Activated CD4-positive, alpha-beta T cell treated with anti-CD3 and anti-CD28 coated beads for 1 hour (primary cell): ENCODE measurements around the gene SLK.

Experiments used
- DNase-seq: peaks from one replicate; pipeline ENCODE4 v3.0.0-alpha.2; 2020

SLK gene

DNA sequence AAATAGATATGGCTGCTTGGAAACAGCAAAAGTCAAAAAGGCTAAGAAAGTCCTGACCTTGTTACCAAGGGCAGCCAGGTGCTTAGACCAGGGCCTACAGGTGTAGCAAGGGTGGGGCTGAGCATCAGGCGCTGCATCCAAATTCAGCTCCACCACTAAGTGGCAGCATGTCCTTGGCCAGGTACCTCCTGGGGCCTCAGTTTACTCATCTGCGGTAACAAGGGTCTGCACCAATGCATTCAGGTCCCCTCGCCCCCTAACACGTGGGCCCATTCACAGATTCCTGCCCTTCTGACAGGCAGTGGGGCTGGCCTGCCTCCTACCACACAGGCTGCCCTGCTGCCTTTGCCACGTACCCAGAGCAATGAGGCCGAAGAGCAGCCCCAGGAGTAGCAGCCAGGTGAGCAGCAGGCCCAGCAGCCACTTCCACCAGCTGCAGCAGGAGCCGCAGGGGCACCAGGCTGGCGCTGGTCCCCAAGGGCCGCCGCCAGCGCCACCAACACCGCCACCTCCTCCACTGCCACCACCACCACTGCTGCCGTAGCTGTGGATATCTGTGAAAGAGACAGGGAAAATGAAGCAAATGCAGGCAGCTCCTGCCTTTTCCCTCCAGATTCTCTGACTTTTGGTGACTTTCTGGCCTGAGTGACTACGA is 89.8 kb downstream of the SLK start:
- DNase-seq = no peak

GRCh38 chr10:104057717-104058116 is 90.8 kb downstream of the SLK start:
- no peak for DNase-seq

DNA sequence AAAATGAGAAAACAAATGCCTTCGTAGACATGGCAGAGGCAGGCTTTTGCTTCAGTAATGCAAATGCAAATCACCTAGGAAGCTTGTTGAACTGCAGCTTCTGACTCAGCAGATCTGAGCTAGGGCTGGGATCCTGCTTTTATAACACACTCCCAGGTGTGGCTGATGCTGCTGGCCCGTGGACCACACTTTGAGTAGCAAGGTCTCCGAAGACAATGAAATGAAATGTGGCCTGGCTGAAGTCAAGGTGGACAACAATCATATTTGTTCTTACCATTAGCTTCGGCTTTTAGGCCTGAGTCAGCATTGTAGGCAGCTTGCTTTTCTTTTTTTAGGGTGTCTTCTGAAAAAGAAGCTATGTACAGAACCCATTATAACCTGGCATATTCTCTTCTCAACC is 92.4 kb downstream of the SLK start:
- DNase-seq = no peak

DNA sequence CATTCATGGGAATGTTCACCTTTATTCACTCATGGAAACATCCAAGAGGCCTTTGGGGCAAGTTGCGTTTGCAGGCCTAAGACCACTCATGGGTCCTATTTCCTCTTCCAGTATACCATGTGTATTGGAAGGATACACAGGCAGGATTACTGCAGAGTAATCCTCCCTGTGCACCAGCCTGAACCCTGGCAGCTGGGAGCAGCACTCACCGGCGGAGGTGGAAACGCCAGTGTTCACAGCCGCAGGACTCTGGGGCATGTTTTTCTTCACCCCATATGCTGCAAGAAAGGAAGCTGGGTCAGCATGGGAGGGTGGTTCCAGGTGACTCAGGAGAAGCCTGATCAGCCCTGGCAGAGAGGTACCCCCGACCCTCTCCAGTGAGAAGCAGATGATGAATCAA is 94.3 kb downstream of the SLK start:
- no peak for DNase-seq

GRCh38 chr10:104065748-104066147 is 98.8 kb downstream of the SLK start:
- no peak for DNase-seq

DNA sequence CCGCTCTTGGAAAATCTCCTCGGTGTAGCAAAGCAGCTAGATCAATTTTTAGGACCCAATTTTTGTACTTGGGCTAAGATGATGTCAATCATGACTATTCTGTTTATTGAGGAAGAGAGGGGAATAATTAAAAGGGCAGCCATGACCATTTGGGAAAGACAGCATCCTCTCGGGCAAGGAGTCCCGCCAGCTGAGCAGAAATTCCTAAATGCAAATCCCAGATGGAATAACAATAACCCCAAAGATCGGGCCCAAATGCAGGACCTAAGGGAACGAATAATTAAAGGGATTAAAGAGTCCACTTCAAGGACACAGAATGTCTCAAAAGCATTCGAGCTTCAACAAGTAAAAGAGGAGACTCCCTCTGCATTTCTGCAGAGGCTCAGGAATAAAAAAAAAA is 100.0 kb downstream of the SLK start:
- no peak for DNase-seq

DNA sequence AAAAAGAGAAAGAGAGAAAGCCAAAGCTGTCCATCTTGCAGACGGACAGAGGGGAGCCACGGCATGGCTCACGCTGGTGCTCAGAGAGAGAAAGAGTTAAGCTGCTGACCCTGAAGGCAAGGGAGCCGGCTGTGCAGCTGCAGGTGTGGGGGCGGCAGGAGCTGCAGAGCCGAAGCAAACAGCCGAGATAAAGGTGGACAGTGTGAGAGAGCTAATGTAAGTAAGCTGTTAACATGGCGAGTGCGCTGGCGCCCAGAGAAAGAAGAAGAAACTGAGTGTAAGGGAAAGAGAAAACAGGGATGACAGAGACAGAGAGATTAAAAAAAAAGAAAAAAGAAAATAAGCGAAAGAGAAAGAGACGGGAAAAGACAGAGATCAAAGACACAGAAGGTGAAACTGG is 100.6 kb downstream of the SLK start:
- no peak for DNase-seq

- no peak for DNase-seq
Measured at GRCh38 chr10:104069613-104070012, 102.7 kb downstream of the SLK start.

GRCh38 chr10:104072786-104073185 is 105.8 kb downstream of the SLK start:
- DNase-seq = no peak

- no peak for DNase-seq
Measured at GRCh38 chr10:104074505-104074904, 107.6 kb downstream of the SLK start.

- DNase-seq = no peak
Measured at GRCh38 chr10:104076743-104077160, 109.8 kb downstream of the SLK start.

DNA sequence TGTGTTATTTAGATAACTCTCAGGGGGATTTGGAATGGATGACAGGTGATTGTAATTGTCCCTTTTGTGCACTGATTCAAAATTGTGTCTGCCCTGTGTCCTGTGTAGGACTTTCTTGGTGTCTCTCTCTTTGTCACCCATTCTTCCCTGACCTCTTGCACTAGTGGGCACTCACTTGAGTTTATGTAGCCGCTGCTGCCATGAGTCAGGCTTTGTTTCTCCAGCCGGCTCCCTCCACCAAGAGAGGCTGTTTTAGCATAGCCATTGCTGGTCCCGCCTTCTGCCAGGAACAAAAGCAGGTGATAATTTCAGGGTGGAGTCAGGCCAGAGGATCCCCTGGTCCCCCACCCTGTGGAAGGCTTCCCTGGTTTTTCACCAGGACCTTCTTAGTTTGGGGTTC is 110.3 kb downstream of the SLK start:
- no peak for DNase-seq

GRCh38 chr10:104077663-104078151 is 110.8 kb downstream of the SLK start:
- DNase-seq = no peak
